Mesenchymal stem cell (in vitro differentiated cells and primary cell): Measurements from ENCODE around the gene ANKRD2.

Experiments
- DNase-seq: peaks from one replicate; pipeline ENCODE4 v3.0.0-alpha.2; 2013
- H2AFZ ChIP-seq: one replicate; pipeline ENCODE4 v1.6.1; 2013; ENCODE audit warnings: low read depth, mild to moderate bottlenecking, control low read depth, inconsistent platforms, low read length, moderate library complexity
- H2AK5ac ChIP-seq: 2 replicates; pipeline ENCODE4 v1.6.1; 2013; ENCODE audit warnings: low read length, moderate library complexity, mild to moderate bottlenecking, inconsistent platforms; ENCODE audit not compliant: severe bottlenecking
- H2BK120ac ChIP-seq: one replicate; pipeline ENCODE4 v1.6.1; 2013; ENCODE audit warnings: low read depth, mild to moderate bottlenecking, inconsistent platforms, low read length, moderate library complexity
- H2BK12ac ChIP-seq, 2 experiments: one replicate each; pipeline ENCODE4 v1.6.1; 2013; ENCODE audit warnings: inconsistent platforms in 2 of 2, low read length in 2 of 2, mild to moderate bottlenecking in 2 of 2, moderate library complexity in 2 of 2, control low read depth in 1 of 2
- H2BK15ac ChIP-seq: one replicate; pipeline ENCODE4 v1.6.1; 2013; ENCODE audit warnings: mild to moderate bottlenecking, low read depth, inconsistent platforms; ENCODE audit not compliant: poor library complexity, severe bottlenecking
- H2BK5ac ChIP-seq: 2 replicates; pipeline ENCODE4 v1.6.1; 2013; ENCODE audit warnings: low read depth, mild to moderate bottlenecking, low read length, control low read depth, inconsistent platforms; ENCODE audit not compliant: poor library complexity, severe bottlenecking
- H3K14ac ChIP-seq, 2 experiments: one replicate each; pipeline ENCODE4 v1.6.1; 2013; ENCODE audit warnings: inconsistent platforms in 2 of 2, low read length in 2 of 2, control low read depth in 1 of 2, mild to moderate bottlenecking in 1 of 2, moderate library complexity in 1 of 2
- H3K18ac ChIP-seq, 2 experiments: one replicate each; pipeline ENCODE4 v1.6.1; 2013; ENCODE audit warnings: inconsistent platforms in 2 of 2, low read length in 2 of 2, control low read depth in 1 of 2, low read depth in 1 of 2, mild to moderate bottlenecking in 1 of 2
- H3K23ac ChIP-seq, 2 experiments: one replicate each; pipeline ENCODE4 v1.6.1; 2013; ENCODE audit warnings: inconsistent platforms in 2 of 2, low read length in 2 of 2, mild to moderate bottlenecking in 2 of 2, moderate library complexity in 2 of 2, control low read depth in 1 of 2
- H3K27ac ChIP-seq: 2 replicates; pipeline ENCODE4 v1.5.1; 2013; ENCODE audit warnings: mild to moderate bottlenecking, moderate library complexity, low read length, control low read depth, inconsistent platforms; ENCODE audit not compliant: poor library complexity, severe bottlenecking
- H3K27me3 ChIP-seq, 2 experiments: 2 replicates each; pipeline versions ENCODE4 v1.6.1 to v1.7.0; 2013; ENCODE audit warnings: low read length in 2 of 2, mild to moderate bottlenecking in 2 of 2, moderate library complexity in 2 of 2, control low read depth in 1 of 2, inconsistent platforms in 1 of 2; ENCODE audit not compliant: control insufficient read depth in 1 of 2, insufficient read depth in 1 of 2
- H3K36me3 ChIP-seq, 2 experiments: 2 replicates each; pipeline versions ENCODE4 v1.6.1 to v1.7.0; 2013; ENCODE audit warnings: low read length in 2 of 2, control low read depth in 1 of 2, inconsistent platforms in 1 of 2, low read depth in 1 of 2, mild to moderate bottlenecking in 1 of 2; ENCODE audit not compliant: insufficient read depth in 2 of 2, control insufficient read depth in 1 of 2
- H3K4ac ChIP-seq, 2 experiments: one replicate each; pipeline ENCODE4 v1.6.1; 2013; ENCODE audit warnings: inconsistent platforms in 2 of 2, low read length in 2 of 2, mild to moderate bottlenecking in 2 of 2, moderate library complexity in 2 of 2, control low read depth in 1 of 2, low read depth in 1 of 2
- H3K4me1 ChIP-seq: 2 replicates; pipeline ENCODE4 v1.6.1; 2013; ENCODE audit warnings: low read depth, low read length, control low read depth; ENCODE audit not compliant: control insufficient read depth, insufficient read depth
- H3K4me2 ChIP-seq: 2 replicates; pipeline ENCODE4 v1.6.1; 2013; ENCODE audit warnings: low read length, mild to moderate bottlenecking, inconsistent platforms; ENCODE audit not compliant: poor library complexity, severe bottlenecking
- H3K4me3 ChIP-seq, 2 experiments: 2 replicates each; pipeline versions ENCODE4 v1.5.1 to v1.7.0; 2013; ENCODE audit warnings: low read length in 2 of 2, mild to moderate bottlenecking in 2 of 2, control low read depth in 1 of 2, low read depth in 1 of 2; ENCODE audit not compliant: insufficient read depth in 1 of 2
- H3K79me1 ChIP-seq: replicated peaks from 2 replicates; pipeline ENCODE4 v1.6.1; 2013; ENCODE audit warnings: mild to moderate bottlenecking, control low read depth, low read length, inconsistent platforms; ENCODE audit not compliant: poor library complexity, severe bottlenecking
- H3K9ac ChIP-seq: 2 replicates; pipeline ENCODE4 v1.7.0; 2013; ENCODE audit warnings: mild to moderate bottlenecking, low read length, moderate library complexity
- H3K9me3 ChIP-seq: 2 replicates; pipeline ENCODE4 v1.7.0; 2013; ENCODE audit warnings: mild to moderate bottlenecking, low read length; ENCODE audit not compliant: control insufficient read depth
- H4K8ac ChIP-seq: one replicate; pipeline ENCODE4 v1.6.1; 2013; ENCODE audit warnings: inconsistent platforms, mild to moderate bottlenecking, low read length, moderate library complexity
- H4K91ac ChIP-seq: one replicate; pipeline ENCODE4 v1.6.1; 2013; ENCODE audit warnings: mild to moderate bottlenecking, low read length, inconsistent platforms
- WGBS: methylation state at CpG from one replicate; pipeline ENCODE4 v1.1.7; 2013; ENCODE audit warnings: mixed read lengths; 5-methylcytosine and 5-hydroxymethylcytosine counted together

The ANKRD2 gene

GRCh38 chr10:97533888-97534287 is 38.7 kb upstream of the ANKRD2 start:
- Histone ChIP-seq H2BK15ac (no peak overlapping the region), H3K18ac (no peak overlapping the region), H3K27ac (peak overlapping the region; percentile 65), H2BK12ac (peak overlapping the region in 1 of 2 experiments; percentile 31), H3K4ac (peak overlapping the region in 1 of 2 experiments; percentile 62), H2BK120ac (no peak overlapping the region), H3K9me3 (no peaks in the 10 kb centered on the region), H3K36me3 (no peaks in the 10 kb centered on the region), H4K91ac (no peak overlapping the region), H3K79me1 (peaks cover 32% of the 10 kb centered on the region), H3K27me3 (no peaks in the 10 kb centered on the region), H3K14ac (no peak overlapping the region), H3K4me1 (peaks cover 43% of the 10 kb centered on the region), H4K8ac (no peak overlapping the region), H3K4me2 (no peak overlapping the region), H2AK5ac (peak overlapping the region; percentile 92), H2BK5ac (no peak overlapping the region), H3K23ac (peak overlapping the region in 1 of 2 experiments; percentile 29), H2AFZ (no peak overlapping the region), H3K4me3 (no peak overlapping the region), H3K9ac (no peak overlapping the region)
- WGBS = 84% methylated on average over 6 of the region's 6 CpGs
- no peak for DNase-seq

- no peak overlapping the region for H2BK120ac ChIP-seq
- DNase-seq = peak; percentile 50
- no peak overlapping the region for H2AFZ ChIP-seq
- no peak overlapping the region for H3K14ac ChIP-seq
- peak overlapping the region in 1 of 2 experiments; percentile 67 for H3K23ac ChIP-seq
- no peak overlapping the region for H3K4me2 ChIP-seq
- H3K27ac ChIP-seq = no peak overlapping the region
- H2BK12ac ChIP-seq = no peak overlapping the region
- H3K4ac ChIP-seq = no peak overlapping the region
- no peak overlapping the region for H3K4me3 ChIP-seq
- no peaks in the 10 kb centered on the region for H3K9me3 ChIP-seq
- H3K79me1 ChIP-seq = peaks cover 35% of the 10 kb centered on the region
- H3K27me3 ChIP-seq = no peaks in the 10 kb centered on the region
- 80% methylated on average over 6 of the region's 6 CpGs for WGBS
- no peaks in the 10 kb centered on the region for H3K36me3 ChIP-seq
- H3K9ac ChIP-seq = no peak overlapping the region
- H2BK15ac ChIP-seq = no peak overlapping the region
- H4K8ac ChIP-seq = peak overlapping the region; percentile 12
- H3K18ac ChIP-seq = no peak overlapping the region
- peak overlapping the region; percentile 88 for H2AK5ac ChIP-seq
- H3K4me1 ChIP-seq = peaks cover 49% of the 10 kb centered on the region
- peak overlapping the region; percentile 11 for H4K91ac ChIP-seq
- H2BK5ac ChIP-seq = no peak overlapping the region
Observed at GRCh38 chr10:97534746-97535367, 37.7 kb upstream of the ANKRD2 start.

GRCh38 chr10:97537186-97537869 is 35.3 kb upstream of the ANKRD2 start:
- no peaks in the 10 kb centered on the region for H3K9me3 ChIP-seq
- H3K9ac ChIP-seq = no peak overlapping the region
- H2BK120ac ChIP-seq = no peak overlapping the region
- peaks cover 0 to 3% of the 10 kb centered on the region in 2 experiments for H3K36me3 ChIP-seq
- H3K79me1 ChIP-seq = peaks cover 29% of the 10 kb centered on the region
- 94% methylated on average over 4 of the region's 5 CpGs for WGBS
- no peak overlapping the region for H3K23ac ChIP-seq
- no peak overlapping the region for H3K27ac ChIP-seq
- no peak overlapping the region for H3K14ac ChIP-seq
- H2BK12ac ChIP-seq = no peak overlapping the region
- H4K91ac ChIP-seq = peak overlapping the region; percentile 52
- H3K4me2 ChIP-seq = no peak overlapping the region
- no peak overlapping the region for H4K8ac ChIP-seq
- H2BK5ac ChIP-seq = no peak overlapping the region
- no peak overlapping the region for H2BK15ac ChIP-seq
- H3K18ac ChIP-seq = peak overlapping the region in 1 of 2 experiments; percentile 42
- H2AK5ac ChIP-seq = peak overlapping the region; percentile 19
- H2AFZ ChIP-seq = no peak overlapping the region
- H3K27me3 ChIP-seq = no peaks in the 10 kb centered on the region
- no peak overlapping the region for H3K4ac ChIP-seq
- no peak for DNase-seq
- H3K4me3 ChIP-seq = no peak overlapping the region
- H3K4me1 ChIP-seq = peaks cover 52% of the 10 kb centered on the region

- H3K27ac ChIP-seq = peak overlapping the region; percentile 96
- H3K27me3 ChIP-seq = no peaks in the 10 kb centered on the region
- peaks cover 27% of the 10 kb centered on the region for H3K79me1 ChIP-seq
- no peak overlapping the region for H2BK15ac ChIP-seq
- H3K4ac ChIP-seq = peak overlapping the region in 1 of 2 experiments; percentile 3
- no peak overlapping the region for H2BK120ac ChIP-seq
- no peak overlapping the region for H2AFZ ChIP-seq
- peak overlapping the region; percentile 17 for H3K9ac ChIP-seq
- H3K18ac ChIP-seq = peak overlapping the region in 1 of 2 experiments; percentile 31
- 55% methylated on average over 4 of the region's 4 CpGs for WGBS
- no peak overlapping the region for H3K4me2 ChIP-seq
- no peak overlapping the region for H2BK5ac ChIP-seq
- H2BK12ac ChIP-seq = peak overlapping the region in 1 of 2 experiments; percentile 87
- peaks cover 53% of the 10 kb centered on the region for H3K4me1 ChIP-seq
- no peak overlapping the region for H3K23ac ChIP-seq
- H4K91ac ChIP-seq = no peak overlapping the region
- peak; percentile 85 for DNase-seq
- H3K36me3 ChIP-seq = peaks cover 0 to 3% of the 10 kb centered on the region in 2 experiments
- no peak overlapping the region for H3K4me3 ChIP-seq
- H3K14ac ChIP-seq = no peak overlapping the region
- H2AK5ac ChIP-seq = peak overlapping the region; percentile 37
- H3K9me3 ChIP-seq = no peaks in the 10 kb centered on the region
- H4K8ac ChIP-seq = no peak overlapping the region
Observed at GRCh38 chr10:97538411-97538810, 34.2 kb upstream of the ANKRD2 start.
